ENCODE measurements around the gene RIPOR3.
"Not testable (repeated sequence)": the region's sequence is repeated elsewhere in the genome, so short reads cannot be mapped to it uniquely, and the experiment has no call there.

The RIPOR3 gene

DNA sequence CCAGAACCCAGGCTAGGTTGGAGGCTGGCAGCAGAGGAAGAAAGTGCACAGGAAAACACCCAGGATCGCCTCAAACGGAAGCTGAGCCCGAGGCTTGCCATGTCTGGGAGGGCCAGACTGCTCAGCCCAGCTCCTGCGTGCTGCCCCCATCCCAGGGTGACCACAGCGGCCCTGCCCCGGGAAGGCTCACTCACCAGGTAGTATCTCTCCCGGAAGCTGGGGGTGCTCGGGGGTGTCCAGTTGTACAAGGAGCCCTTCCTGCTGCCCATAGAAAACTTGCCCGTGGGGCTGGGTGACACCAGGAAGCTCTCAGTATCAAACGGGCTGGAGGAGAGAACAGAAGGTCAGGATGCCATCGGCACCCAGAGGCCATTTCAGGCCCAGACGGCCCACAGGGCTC lies 86.9 kb downstream of the RIPOR3 start:
- no peak for DNase-seq

GRCh38 chr20:50602432-50603088 lies 88.8 kb downstream of the RIPOR3 start:
- DNase-seq = no peak

DNA sequence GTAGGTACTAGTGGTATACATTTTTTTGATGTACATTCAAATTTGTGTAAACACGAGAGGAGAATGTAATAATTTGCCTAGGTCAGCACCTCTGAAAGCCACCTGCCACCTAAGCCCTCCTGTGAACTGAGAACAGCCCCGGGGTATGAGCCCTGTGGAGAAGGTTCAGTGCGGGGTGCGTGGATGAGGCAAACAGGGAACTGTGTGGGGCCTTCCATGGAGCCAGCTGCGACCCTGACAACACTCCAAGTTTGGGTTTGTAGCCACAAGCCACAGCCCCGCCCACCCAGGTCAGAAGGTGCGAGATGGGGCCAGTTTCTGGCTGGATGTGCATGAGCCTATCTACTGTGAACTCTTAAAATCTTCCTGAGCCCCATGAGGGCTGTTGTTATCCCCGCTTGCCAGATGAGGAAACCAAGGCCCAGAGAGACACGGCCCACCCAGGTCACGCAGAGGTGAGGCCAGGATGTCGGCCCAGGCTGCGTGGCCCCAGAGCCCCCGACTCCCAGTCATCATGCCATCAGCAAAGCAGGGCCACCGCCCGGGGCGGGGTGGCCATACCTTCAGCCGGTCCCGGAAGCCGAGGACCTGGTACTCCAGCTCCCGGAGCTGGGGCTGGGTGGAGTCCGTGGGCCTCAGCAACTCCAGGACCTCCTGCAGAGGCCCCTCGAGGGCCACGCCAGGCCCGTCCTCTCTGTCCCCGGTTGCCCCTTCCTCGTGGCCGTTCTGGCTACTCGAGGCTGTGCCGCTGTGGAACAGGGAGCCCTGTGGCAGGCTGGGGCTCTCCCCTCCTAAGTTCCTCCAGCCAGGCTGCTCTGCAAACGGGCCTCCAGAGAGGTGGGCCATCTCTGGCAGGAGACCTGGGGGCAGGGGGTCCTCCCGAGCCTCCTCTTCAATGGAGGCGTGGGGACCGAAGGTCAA lies 89.6 kb downstream of the RIPOR3 start:
- no peak for DNase-seq

DNA sequence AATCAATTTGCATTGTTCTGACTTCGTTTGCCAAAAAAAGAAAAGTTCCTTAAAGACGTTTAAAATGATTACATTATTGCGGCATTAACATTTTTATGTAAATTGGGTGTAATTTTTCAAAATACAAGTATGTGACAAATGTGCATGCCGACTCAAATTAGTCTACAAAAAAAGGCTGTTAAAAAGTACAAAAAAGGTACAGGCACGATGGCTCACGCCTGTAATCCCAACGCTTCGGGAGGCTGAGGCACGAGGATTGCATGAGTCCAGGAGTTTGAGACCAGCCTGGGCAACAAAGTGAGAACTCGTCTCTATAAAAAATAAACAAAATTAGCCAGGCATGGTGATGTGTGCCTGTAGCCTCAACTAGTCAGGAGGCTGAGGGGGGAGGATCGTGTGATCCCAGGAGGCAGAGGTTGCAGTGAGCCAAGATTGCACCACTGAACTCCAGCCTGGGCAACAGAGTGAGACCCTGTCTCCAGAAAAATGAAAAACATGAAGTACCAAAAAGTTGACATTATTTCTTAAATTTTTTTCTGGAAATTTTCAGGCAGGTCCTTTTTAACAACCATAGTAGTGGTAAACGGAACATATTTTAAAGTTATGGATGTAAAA lies 91.0 kb downstream of the RIPOR3 start:
- DNase-seq = no peak

GRCh38 chr20:50598768-50599167 lies 92.6 kb downstream of the RIPOR3 start:
- not testable (repeated sequence) for DNase-seq

- DNase-seq = no peak
Observed at GRCh38 chr20:50598074-50598473, 93.3 kb downstream of the RIPOR3 start.

GRCh38 chr20:50597406-50597969 lies 93.9 kb downstream of the RIPOR3 start:
- DNase-seq = no peak

GRCh38 chr20:50596694-50597021 lies 94.7 kb downstream of the RIPOR3 start:
- no peak for DNase-seq

GRCh38 chr20:50595988-50596693 lies 95.2 kb downstream of the RIPOR3 start:
- DNase-seq = no peak

DNA sequence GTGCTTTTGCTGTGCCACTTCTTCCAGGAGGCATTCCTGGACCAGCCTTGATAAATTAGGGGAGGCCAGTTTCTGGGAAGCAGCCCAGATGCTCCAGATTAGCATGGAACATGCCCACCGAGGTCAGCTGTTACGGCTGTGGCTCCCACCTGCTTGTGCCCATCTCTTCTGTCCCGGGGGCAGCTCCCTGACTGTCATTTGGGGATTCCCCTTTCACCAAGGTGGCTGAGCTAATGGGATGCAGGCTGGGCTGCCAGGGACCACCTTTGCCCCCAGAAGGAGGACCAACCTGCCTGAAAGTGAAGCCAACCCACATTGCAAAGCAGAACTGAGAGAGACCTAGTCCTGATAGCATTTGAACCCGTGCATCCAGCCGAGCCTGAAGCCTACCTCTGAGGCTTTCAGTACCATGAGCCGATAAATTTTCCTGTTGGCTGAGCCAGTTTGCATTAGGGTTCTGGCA lies 95.9 kb downstream of the RIPOR3 start:
- no peak for DNase-seq

DNA sequence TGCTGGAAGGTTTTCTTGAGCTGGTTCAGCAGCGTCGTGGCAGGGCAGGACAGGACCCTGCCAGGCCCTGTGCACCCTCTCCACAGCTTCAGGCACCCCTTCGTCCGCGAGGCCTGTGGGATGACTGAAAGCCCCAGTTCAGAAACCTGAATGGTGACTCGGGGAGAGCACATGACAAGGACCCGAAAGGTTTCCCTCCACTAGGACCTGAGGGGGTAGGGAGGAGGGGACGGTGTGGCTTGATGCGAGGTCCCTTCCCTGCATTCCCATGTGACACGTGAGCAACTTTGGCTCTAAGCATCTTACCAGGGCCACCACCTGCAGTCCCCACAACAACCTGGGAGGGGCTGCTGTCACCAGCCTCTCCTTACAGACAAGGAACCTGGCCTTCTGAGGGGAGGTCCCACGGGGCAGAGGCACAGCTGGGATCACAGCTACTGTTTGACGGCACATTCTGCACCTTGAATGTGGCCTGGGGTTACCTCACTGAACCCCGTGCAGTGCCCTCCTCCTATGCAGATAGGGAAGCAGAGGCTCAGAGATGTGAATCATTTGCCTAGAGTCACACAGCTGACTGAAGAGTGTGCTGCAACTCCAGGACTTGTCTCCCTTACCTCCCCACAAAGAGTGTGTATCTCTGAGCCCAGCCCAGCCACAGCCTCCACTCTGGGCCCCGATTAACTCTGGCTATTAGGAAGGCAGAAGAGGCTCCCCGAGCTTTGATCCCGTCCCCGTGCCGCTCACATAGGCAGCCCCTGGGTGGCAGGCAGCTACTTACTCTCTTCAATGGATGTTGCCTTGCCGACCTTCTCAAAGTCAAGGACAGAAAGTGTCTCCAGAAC lies 96.5 kb downstream of the RIPOR3 start:
- DNase-seq = no peak

GRCh38 chr20:50594231-50594590 lies 97.1 kb downstream of the RIPOR3 start:
- DNase-seq = no peak

GRCh38 chr20:50593005-50593335 lies 98.4 kb downstream of the RIPOR3 start:
- no peak for DNase-seq

- DNase-seq = no peak
Observed at GRCh38 chr20:50592282-50593004, 98.9 kb downstream of the RIPOR3 start.

DNA sequence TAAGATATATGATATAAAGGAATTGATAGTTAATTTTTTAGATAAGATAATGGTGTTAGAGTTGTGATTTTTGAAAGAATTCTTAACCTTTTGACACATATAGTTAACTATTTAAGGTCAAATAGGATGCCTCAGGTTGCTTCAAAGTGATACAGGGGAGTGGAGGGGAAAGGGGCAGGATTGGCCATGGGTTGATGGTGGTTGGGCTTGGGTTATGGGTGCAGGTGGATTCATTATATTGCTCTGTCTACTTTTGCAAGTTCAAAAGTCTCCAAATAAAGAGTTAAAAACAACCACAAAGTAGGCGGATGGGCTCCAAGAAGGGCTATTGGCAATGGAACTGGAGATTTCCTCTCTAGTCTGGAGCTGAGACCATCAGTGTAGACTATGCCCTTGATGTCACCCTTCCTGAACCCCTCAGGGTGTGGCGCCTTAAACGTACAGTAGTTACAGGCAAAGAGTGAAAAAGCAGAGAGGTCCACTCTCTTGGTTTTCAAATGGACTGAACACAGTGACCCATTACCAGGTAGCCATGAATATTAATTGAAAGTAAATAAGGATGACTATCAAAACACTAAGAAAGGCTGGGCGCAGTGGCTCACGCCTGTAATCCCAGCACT lies 100.0 kb downstream of the RIPOR3 start:
- DNase-seq = no peak

DNA sequence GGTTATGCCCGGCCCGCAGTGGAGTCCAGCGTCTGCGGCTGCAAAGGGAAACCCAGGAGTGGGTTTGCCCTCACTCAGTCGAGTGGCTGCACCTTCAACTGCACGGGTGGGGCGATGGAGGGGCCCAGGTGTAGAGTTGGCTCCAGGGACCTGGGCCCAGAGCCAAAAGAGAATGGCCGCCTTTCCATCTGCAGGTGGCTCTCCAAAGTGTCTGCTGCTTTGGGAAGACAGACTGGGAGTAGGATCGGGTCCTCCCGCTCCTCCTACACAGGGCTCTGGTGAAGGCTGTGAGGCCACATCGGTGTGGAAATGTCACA lies 101.0 kb downstream of the RIPOR3 start:
- DNase-seq = no peak

DNA sequence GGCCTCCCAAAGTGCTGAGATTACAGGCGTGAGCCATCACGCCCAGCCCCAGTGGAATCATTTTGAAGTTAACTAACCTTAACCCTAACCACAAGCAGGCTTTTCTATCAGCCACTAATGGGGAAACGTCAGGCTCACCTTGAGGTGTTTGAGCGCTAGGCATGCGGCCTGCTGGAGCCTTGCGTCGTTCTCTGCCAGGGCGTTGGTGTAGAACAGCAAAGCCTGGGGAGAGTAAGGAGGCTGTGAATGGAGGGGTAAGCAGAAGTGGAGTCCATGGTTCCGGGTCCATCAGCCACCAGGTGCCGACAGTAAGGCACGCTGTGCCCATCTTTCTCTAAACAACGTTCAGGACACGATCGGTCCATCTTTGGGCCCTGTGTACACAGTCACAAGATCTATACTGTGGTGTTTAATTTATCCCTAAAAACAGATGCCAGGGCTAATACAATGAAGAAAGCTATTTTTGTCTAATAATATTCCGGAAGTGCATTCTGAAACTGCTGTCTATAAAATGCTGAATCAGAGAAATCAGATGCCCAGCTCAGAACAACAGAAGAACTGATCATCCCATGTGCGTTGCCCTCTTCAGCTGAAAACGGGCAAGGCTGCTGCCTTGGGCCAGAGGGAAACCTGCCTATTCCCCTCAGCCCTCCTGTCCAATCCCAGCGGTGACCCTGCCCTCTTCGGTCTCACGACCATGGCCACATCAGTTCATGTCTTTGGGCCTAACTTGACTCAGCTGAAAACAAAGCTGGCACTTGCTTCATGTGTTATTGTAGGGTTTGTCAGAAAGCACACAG lies 101.6 kb downstream of the RIPOR3 start:
- no peak for DNase-seq

DNA sequence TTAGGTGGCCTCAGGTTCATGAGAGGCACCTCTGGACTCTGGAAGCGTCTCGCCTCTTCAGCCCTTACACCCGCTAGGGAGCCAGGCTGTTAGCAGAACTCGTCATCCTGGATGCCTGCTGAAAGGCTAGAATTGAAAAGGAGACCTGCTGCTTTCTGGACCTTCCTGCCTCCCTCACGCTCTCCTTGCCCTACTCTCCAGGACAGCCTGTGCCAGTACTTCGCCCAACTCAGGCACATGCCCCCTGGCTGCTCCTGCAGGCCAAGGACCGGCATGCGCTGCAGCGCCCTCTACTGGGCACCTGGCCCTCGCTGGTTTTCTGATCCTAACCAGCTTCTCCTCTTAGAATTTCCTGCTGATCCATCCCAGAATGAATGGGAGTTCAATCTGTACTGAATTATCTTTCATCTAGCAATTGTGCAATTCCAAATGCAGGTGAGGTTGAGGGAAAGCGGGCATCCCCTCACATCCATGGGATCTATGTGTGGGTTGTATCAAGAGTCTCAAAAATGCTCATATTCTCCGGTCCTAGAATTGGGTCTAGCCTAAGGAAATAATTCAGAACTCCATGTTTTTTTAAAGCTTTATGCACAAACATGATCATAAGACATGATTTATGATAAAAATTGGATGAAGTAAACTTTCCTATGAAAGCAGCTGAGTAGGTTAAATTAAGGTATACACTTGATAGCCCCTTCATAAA lies 103.2 kb downstream of the RIPOR3 start:
- DNase-seq = peak; percentile 83

- no peak for DNase-seq
Observed at GRCh38 chr20:50587291-50587961, 103.9 kb downstream of the RIPOR3 start.
